Prostate gland (tissue), 2 donors: Measurements from ENCODE around the gene FUOM. TPM values are rescaled to one million over a fixed set of nuclear protein-coding genes. Genes with fewer than 3 reads are reported as not detected.

Source experiments
- DNase-seq: peaks from one replicate; pipeline ENCODE4 v3.0.0-alpha.2; 2019; ENCODE audit warnings: low spot score
- H3K27ac ChIP-seq, 2 donors: fragments of 200-600 bp; sonication (generic); 2 replicates each; pipeline ENCODE4 v1.5.1; 2017 to 2019
- H3K27me3 ChIP-seq: fragments of 200-600 bp; sonication (generic); replicated peaks from 2 replicates; pipeline ENCODE4 v1.5.1; 2019; ENCODE audit not compliant: insufficient read depth
- H3K36me3 ChIP-seq, 2 donors: fragments of 200-600 bp; sonication (generic); 1 replicate in 1 of 2; 2 replicates in 1 of 2; pipeline versions ENCODE4 v1.5.1 to v1.8.1; 2017 to 2019
- H3K4me1 ChIP-seq: fragments of 200-600 bp; sonication (generic); replicated peaks from 2 replicates; pipeline ENCODE4 v1.5.1; 2019
- H3K4me3 ChIP-seq, 2 donors: fragments of 200-600 bp; sonication (generic); 2 replicates each; pipeline ENCODE4 v1.5.1; 2017 to 2019
- H3K9me3 ChIP-seq: fragments of 200-600 bp; sonication (generic); 2 replicates; pipeline ENCODE4 v1.5.1; 2017
- CTCF ChIP-seq, 4 experiments: fragments of 200-600 bp in 2 of 4; fragments of 450-650 bp in 2 of 4; sonication (generic) in 2 of 4; IDR thresholded peaks; 1 replicate in 3 of 4; 2 replicates in 1 of 4; pipeline ENCODE4 v1.5.1; 2016 to 2019; ENCODE audit warnings: antibody characterized with exemption in 4 of 4, mild to moderate bottlenecking in 2 of 4, moderate library complexity in 2 of 4
- POLR2A ChIP-seq: fragments of 450-650 bp; IDR thresholded peaks from one replicate; pipeline ENCODE4 v1.6.1; 2016; ENCODE audit warnings: antibody characterized with exemption, mild to moderate bottlenecking
- POLR2AphosphoS5 ChIP-seq: sonication (generic); formaldehyde crosslinking; IDR thresholded peaks from one replicate; pipeline ENCODE4 v1.6.1; 2017; ENCODE audit warnings: antibody characterized with exemption
- WGBS: methylation state at CpG from one replicate; pipeline ENCODE4 v1.1.5; 2018; 5-methylcytosine and 5-hydroxymethylcytosine counted together
- intact Hi-C: fragments of 100-400 bp; cut with DNase I; formaldehyde crosslinking; loops from one replicate; pipeline ENCODE4 v1.14.2; 2022
- total RNA-seq, 2 donors: library from RNA; depleted of rRNA; stranded (reverse); fragments of >200 nt; gene quantifications; one replicate each; pipeline ENCODE4 v1.1.0, GENCODE V29; 2016

Gene FUOM
- total RNA-seq, 2 donors from 2014 or later = 8.7 to 11.4 TPM

DNA sequence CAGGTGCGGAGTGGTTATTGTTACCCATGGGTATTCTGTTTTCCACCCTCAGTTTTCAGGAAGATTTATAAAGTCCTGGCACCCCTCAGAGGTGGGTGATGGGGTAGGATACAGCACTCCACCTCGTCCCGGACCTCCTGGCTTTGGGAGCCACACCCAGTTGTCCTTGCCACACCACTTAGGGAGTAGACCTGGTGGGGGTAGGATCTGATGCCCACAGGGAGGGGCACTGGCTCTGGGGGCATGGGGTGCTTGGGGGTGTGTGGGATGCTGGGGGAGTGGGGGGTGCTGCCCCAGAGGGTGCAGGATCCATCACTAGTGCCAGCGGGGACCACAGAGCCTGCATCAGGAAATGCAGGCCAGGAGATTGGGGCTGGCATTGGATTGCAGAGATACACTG lies 44.6 kb downstream of the FUOM start:
- 75% methylated on average over 4 of the region's 4 CpGs for WGBS
- Histone ChIP-seq H3K9me3 (no peaks in the 10 kb centered on the region), H3K36me3 (no peaks in the 10 kb centered on the region), H3K4me1 (peaks cover 6% of the 10 kb centered on the region), H3K27ac (peak overlapping the region in 1 of 2 donors; percentile 41), H3K27me3 (no peaks in the 10 kb centered on the region), H3K4me3 (no peak overlapping the region)
- no peak for DNase-seq
- no peak for TF ChIP-seq CTCF (IDR thresholded peaks at IDR 0.05)
- no peak for TF ChIP-seq POLR2A
- TF ChIP-seq POLR2AphosphoS5 = no peak
- intact Hi-C loops = no loop called here

- H3K27me3 ChIP-seq = no peaks in the 10 kb centered on the region
- no peaks in the 10 kb centered on the region for H3K9me3 ChIP-seq
- intact Hi-C loops = no loop called here
- H3K27ac ChIP-seq = no peak overlapping the region
- no peak overlapping the region for H3K4me3 ChIP-seq
- no peaks in the 10 kb centered on the region for H3K36me3 ChIP-seq
- H3K4me1 ChIP-seq = peaks cover 6% of the 10 kb centered on the region
- WGBS = 86% methylated on average over 9 of the region's 9 CpGs
- TF ChIP-seq POLR2AphosphoS5 (no peak), CTCF (IDR thresholded peaks at IDR 0.05) (no peak), POLR2A (no peak)
- DNase-seq = no peak
Observed at GRCh38 chr10:133312769-133313145, 45.1 kb downstream of the FUOM start.

- intact Hi-C loops = no loop called here
Observed at GRCh38 chr10:133312016-133312768, 45.6 kb downstream of the FUOM start.

DNA sequence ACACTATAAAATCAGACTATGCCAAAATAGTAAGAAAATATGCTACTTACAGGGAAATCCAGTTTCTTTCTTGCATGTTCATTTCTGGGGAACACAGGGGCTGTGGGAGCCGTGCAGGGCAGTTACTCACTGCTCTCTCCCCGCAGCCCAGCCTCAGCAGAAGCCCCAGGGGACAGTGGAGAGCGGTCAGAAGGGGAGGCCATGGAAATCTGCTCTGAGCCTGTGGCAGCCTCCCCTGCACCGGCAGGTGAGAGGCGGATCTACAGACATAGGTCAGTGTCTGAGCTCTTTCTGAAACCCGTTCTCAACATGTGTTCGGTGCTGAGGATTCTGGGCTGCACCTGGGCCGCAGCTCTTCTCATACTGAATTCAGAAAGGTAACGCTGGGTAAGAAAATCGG lies 46.2 kb downstream of the FUOM start:
- no peak overlapping the region for H3K4me3 ChIP-seq
- intact Hi-C loops = no loop called here
- no peak overlapping the region for H3K27ac ChIP-seq
- H3K27me3 ChIP-seq = no peaks in the 10 kb centered on the region
- TF ChIP-seq POLR2A = no peak
- no peak for TF ChIP-seq POLR2AphosphoS5
- TF ChIP-seq CTCF (IDR thresholded peaks at IDR 0.05) = no peak
- H3K36me3 ChIP-seq = no peaks in the 10 kb centered on the region
- WGBS = 85% methylated on average over 10 of the region's 10 CpGs
- H3K4me1 ChIP-seq = peaks cover 6% of the 10 kb centered on the region
- no peak for DNase-seq
- H3K9me3 ChIP-seq = no peaks in the 10 kb centered on the region

More at GRCh38 chr10:133312016-133312768, 45.6 kb downstream of the FUOM start:
- DNase-seq = no peak
- TF ChIP-seq CTCF (IDR thresholded peaks at IDR 0.05) (no peak), POLR2A (no peak), POLR2AphosphoS5 (no peak)
- Histone ChIP-seq H3K4me3 (no peak overlapping the region), H3K9me3 (no peaks in the 10 kb centered on the region), H3K27me3 (no peaks in the 10 kb centered on the region), H3K27ac (no peak overlapping the region), H3K4me1 (peaks cover 6% of the 10 kb centered on the region), H3K36me3 (no peaks in the 10 kb centered on the region)
- 90% methylated on average over 23 of the region's 23 CpGs for WGBS

- 97% methylated on average over 8 of the region's 8 CpGs for WGBS
- TF ChIP-seq POLR2AphosphoS5 (no peak), POLR2A (no peak), CTCF (IDR thresholded peaks at IDR 0.05) (no peak)
- Histone ChIP-seq H3K27me3 (no peaks in the 10 kb centered on the region), H3K36me3 (no peaks in the 10 kb centered on the region), H3K4me1 (peaks cover 6% of the 10 kb centered on the region), H3K9me3 (no peaks in the 10 kb centered on the region), H3K4me3 (no peak overlapping the region), H3K27ac (no peak overlapping the region)
- DNase-seq = no peak
- intact Hi-C loops = no loop called here
Observed at GRCh38 chr10:133310789-133311188, 47.0 kb downstream of the FUOM start.
